ENCODE measurements around the gene MAP3K7. TPM values are rescaled to one million over a fixed set of nuclear protein-coding genes. Genes with fewer than 3 reads are reported as not detected.

The MAP3K7 gene
- total and polyA plus RNA-seq, 2 of the 4 experiments (the other 2 are of a cell fraction) = 26.5 to 29.9 TPM

DNA sequence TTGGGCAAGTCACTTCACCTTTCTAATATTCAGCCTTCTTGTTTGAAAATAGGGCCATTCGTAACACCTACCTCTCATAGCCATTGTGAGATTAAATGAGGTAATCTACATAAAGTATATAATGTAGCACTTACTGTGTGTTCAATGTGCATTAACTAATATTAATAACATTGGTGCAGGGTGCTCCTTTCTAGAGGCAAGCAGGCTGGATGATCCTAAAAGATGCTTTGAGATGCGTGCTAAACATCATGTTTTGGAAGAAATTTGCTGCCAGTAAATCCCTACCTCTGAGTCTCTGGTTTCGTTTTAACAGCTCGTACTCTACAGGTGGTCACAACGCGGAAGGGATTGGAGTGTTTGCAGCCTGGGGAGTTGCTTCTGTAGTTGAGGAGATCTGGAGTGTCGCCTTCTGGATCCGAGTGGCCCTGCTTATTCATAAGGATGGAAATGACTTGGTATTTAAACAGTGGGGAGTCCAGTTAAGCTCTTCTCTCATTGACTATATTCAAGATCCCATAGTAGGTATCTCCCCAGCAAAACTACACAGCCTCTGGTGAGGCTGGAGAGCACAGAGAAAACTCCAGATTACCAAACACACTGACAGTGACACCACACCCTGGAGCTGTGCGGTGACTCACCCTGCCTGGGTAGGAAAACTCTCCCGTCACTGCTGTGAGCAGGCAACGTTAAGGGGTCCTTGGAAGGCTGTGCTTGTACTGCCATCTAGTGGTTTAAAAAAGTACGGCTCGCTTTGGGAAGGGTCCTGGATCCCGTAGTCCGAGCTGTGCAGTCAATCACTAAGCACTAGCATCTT lies 107.9 kb downstream of the MAP3K7 start:
- Histone ChIP-seq H2BK20ac (ENCODE audit: low read depth, low read length) (0 out of 2 replicates have a peak overlapping the region, but pooled peaks have one; percentile 15), H4K20me1 (ENCODE audit: insufficient read depth, low read length) (no peaks in the 10 kb centered on the region), H3K27ac (ENCODE audit: insufficient read depth, low read length) (no peak overlapping the region), H3K4ac (ENCODE audit: low read depth, low read length) (no peak overlapping the region), H3K23ac (ENCODE audit: low read depth, low read length) (no peak overlapping the region), H3K9ac (ENCODE audit: low read depth, low read length) (no peak overlapping the region), H3K27me3 (ENCODE audit: control insufficient read depth, insufficient read depth, low read length) (peaks cover 5% of the 10 kb centered on the region; the same call in 1 of the 2 replicates), H3K56ac (ENCODE audit: extremely low read depth, insufficient read depth, low read length) (no peak overlapping the region), H2AFZ (replicated peaks; ENCODE audit: low read length, poor library complexity) (peak overlapping the region; percentile 60), H2BK5ac (ENCODE audit: low read depth, low read length, poor library complexity, severe bottlenecking) (no peak overlapping the region), H3K14ac (replicated peaks; ENCODE audit: low read depth, low read length) (no peak overlapping the region), H4K5ac (ENCODE audit: low read depth, low read length) (no peak overlapping the region), H4K8ac (ENCODE audit: low read depth in 2 of 2, low read length in 2 of 2) (no peak overlapping the region), H3K9me1 (ENCODE audit: insufficient read depth, low read length) (no peaks in the 10 kb centered on the region; the same call in 1 of the 2 replicates), H3K9me3 (ENCODE audit: control insufficient read depth, insufficient read depth, low read length) (no peaks in the 10 kb centered on the region), H2AK5ac (ENCODE audit: low read depth, low read length) (no peak overlapping the region), H3K4me1 (ENCODE audit: control insufficient read depth, insufficient read depth, low read length) (no peaks in the 10 kb centered on the region; the same call in 1 of the 2 replicates), H3K18ac (ENCODE audit: low read depth, low read length) (no peak overlapping the region), H2BK120ac (ENCODE audit: low read depth, low read length) (no peak overlapping the region; the same call in 1 of the 2 replicates), H2AK9ac (replicated peaks; ENCODE audit: low read depth, low read length, poor library complexity) (no peak overlapping the region), H4K91ac (ENCODE audit: insufficient read depth, low read depth, low read length) (no peak overlapping the region), H2BK15ac (ENCODE audit: low read depth, low read length) (no peak overlapping the region), H3K36me3 (ENCODE audit: control insufficient read depth, insufficient read depth, low read length) (no peaks in the 10 kb centered on the region), H3K4me2 (ENCODE audit: low read depth, low read length) (no peak overlapping the region), H3K4me3 (ENCODE audit: insufficient read depth, low read depth, low read length) (no peak overlapping the region), H3K79me1 (ENCODE audit: low read depth in 1 of 2, low read length in 2 of 2) (no peaks in the 10 kb centered on the region)
- intact Hi-C loops (cut with micrococcal nuclease) (loop anchor here (1.0 to 5.0 kb wide), 6 partner anchors 86 to 539 kb away; partner anchors contain the start of gene BACH2), dilution Hi-C loops (cut with HindIII; ENCODE audit: low sequenced_read_pairs, unreplicated experiment) (no loop called here), in situ Hi-C loops (cut with MboI; ENCODE audit: low sequenced_read_pairs) (loop anchor here (5.0 kb wide), 1 partner anchor 537 kb away; no protein-coding TSS in a partner anchor)
- ChIA-PET POLR2A (ENCODE audit: unreplicated experiment) (no interaction called here), CTCF (interaction anchor here (0.6 to 2.0 kb wide), 12 partner anchors 15 to 549 kb away, joined by 3 to 27 read pairs (median 6); no protein-coding TSS in a partner anchor)
- peak; percentile 99 for ATAC-seq (ENCODE audit: low read depth)
- no TSS peak for BruUV-seq (replicated peaks)
- 47% methylated on average over 3 of the region's 15 CpGs; no CpG with 5 or more reads in 1 of the 2 experiments for WGBS, 2 experiments (ENCODE audit: extremely low coverage in 2 of 2, insufficient read length in 1 of 2)
- DNase-seq = peak; percentile 95
- TF ChIP-seq, protein P1, sequence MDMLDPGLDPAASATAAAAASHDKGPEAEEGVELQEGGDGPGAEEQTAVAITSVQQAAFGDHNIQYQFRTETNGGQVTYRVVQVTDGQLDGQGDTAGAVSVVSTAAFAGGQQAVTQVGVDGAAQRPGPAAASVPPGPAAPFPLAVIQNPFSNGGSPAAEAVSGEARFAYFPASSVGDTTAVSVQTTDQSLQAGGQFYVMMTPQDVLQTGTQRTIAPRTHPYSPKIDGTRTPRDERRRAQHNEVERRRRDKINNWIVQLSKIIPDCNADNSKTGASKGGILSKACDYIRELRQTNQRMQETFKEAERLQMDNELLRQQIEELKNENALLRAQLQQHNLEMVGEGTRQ (IDR thresholded peaks at IDR 0.05; ENCODE audit: low read depth, low read length) = no peak
- TF ChIP-seq NFE2L2 (IDR thresholded peaks at IDR 0.05; ENCODE audit: low read depth, low read length) (peak; percentile 46; the same call in 1 of the 2 replicates), FOS (IDR thresholded peaks at IDR 0.05; ENCODE audit: low read depth, low read length) (peak; percentile 97), CHD1 (IDR thresholded peaks at IDR 0.05; ENCODE audit: low read depth, low read length) (no peak), SMC3 (IDR thresholded peaks at IDR 0.05; ENCODE audit: low read depth, low read length) (peak; percentile 98), MAZ (IDR thresholded peaks at IDR 0.05; ENCODE audit: borderline replicate concordance, low read depth, low read length) (no peak), MAFK (IDR thresholded peaks at IDR 0.05; ENCODE audit: low read depth, low read length) (no peak), RCOR1 (IDR thresholded peaks at IDR 0.05; ENCODE audit: insufficient replicate concordance, low read length) (no peak), MXI1 (IDR thresholded peaks at IDR 0.05; ENCODE audit: borderline replicate concordance, low read depth, low read length) (0 out of 2 replicates have a peak, but pooled peaks have one; percentile 23), RAD21 (IDR thresholded peaks at IDR 0.05; ENCODE audit: low read length) (peak; percentile 100), RFX5 (IDR thresholded peaks at IDR 0.05; ENCODE audit: low read depth, low read length) (no peak), BHLHE40 (IDR thresholded peaks at IDR 0.05; ENCODE audit: low read depth, low read length) (peak; percentile 33; the same call in 1 of the 2 replicates), POLR2A (IDR thresholded peaks at IDR 0.05; ENCODE audit: low read depth, low read length) (peak; percentile 62), CEBPB (IDR thresholded peaks at IDR 0.05; ENCODE audit: low read depth, low read length) (peak; percentile 80)
- TF ChIP-seq, protein P2, sequence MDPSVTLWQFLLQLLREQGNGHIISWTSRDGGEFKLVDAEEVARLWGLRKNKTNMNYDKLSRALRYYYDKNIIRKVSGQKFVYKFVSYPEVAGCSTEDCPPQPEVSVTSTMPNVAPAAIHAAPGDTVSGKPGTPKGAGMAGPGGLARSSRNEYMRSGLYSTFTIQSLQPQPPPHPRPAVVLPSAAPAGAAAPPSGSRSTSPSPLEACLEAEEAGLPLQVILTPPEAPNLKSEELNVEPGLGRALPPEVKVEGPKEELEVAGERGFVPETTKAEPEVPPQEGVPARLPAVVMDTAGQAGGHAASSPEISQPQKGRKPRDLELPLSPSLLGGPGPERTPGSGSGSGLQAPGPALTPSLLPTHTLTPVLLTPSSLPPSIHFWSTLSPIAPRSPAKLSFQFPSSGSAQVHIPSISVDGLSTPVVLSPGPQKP (IDR thresholded peaks at IDR 0.05; ENCODE audit: borderline replicate concordance, low read depth, low read length) = no peak
